NK-92 (cell line): ENCODE results near the gene RNF167.

Experiments
- DNase-seq: peaks from one replicate; lab custom pipeline; 2025; ENCODE audit not compliant: unreplicated experiment; lab: John Stamatoyannopoulos, UW

Gene RNF167

GRCh38 chr17:4950746-4951204 is 10.7 kb downstream of the RNF167 start, which contains the start of gene ENO3:
Gene ENO3, plus strand, starts transcription at chr17:4951119. Its CDS starts 711 bp downstream, at chr17:4951830.
- DNase-seq = no peak

GRCh38 chr17:4951486-4951885 is 11.4 kb downstream of the RNF167 start:
- DNase-seq = no peak

GRCh38 chr17:4953451-4953961 is 13.4 kb downstream of the RNF167 start:
- DNase-seq = no peak

GRCh38 chr17:4955091-4955490 is 15.0 kb downstream of the RNF167 start:
- DNase-seq = no peak

- no peak for DNase-seq
These were observed 16.5 kb downstream of the RNF167 start for GRCh38 chr17:4956493-4957061.

GRCh38 chr17:4958102-4958501 is 18.0 kb downstream of the RNF167 start:
- DNase-seq = no peak

- DNase-seq = no peak
These were observed 19.3 kb downstream of the RNF167 start for GRCh38 chr17:4959261-4959965.

GRCh38 chr17:4960279-4960922 is 20.3 kb downstream of the RNF167 start:
- no peak for DNase-seq

- no peak for DNase-seq
These were observed 25.4 kb downstream of the RNF167 start for GRCh38 chr17:4965311-4965986.

GRCh38 chr17:4966844-4967538 is 26.9 kb downstream of the RNF167 start:
- peak; percentile 72 for DNase-seq

GRCh38 chr17:4967539-4968485 is 27.7 kb downstream of the RNF167 start, which contains the start of gene SPAG7:
Gene SPAG7, minus strand, starts transcription at chr17:4967817. Its CDS starts 13 bp downstream, at chr17:4967804.
- DNase-seq = no peak

- no peak for DNase-seq
These were observed 28.5 kb downstream of the RNF167 start for GRCh38 chr17:4968486-4969046.

- no peak for DNase-seq
These were observed 29.0 kb downstream of the RNF167 start for GRCh38 chr17:4969047-4969550.

GRCh38 chr17:4969551-4970173 is 29.6 kb downstream of the RNF167 start:
- no peak for DNase-seq

- DNase-seq = no peak
These were observed 30.2 kb downstream of the RNF167 start for GRCh38 chr17:4970273-4970672.

- DNase-seq = no peak
These were observed 31.8 kb downstream of the RNF167 start for GRCh38 chr17:4971826-4972225.

- DNase-seq = no peak
These were observed 32.3 kb downstream of the RNF167 start for GRCh38 chr17:4972322-4972721.

- DNase-seq = no peak
These were observed 32.7 kb downstream of the RNF167 start for GRCh38 chr17:4972752-4973151.
